Hepatocyte (in vitro differentiated cells): ENCODE data around the gene CRLF1.

Experiments used
- EZH2phosphoT487 ChIP-seq: fragments of 200-600 bp; sonication (generic); IDR thresholded peaks from one replicate; pipeline ENCODE4 v1.6.1; 2018; ENCODE audit warnings: antibody characterized with exemption, mild to moderate bottlenecking, low read depth, moderate library complexity; ENCODE audit not compliant: unreplicated experiment, severe bottlenecking
- TF ChIP-seq, protein P1 (sequence below): fragments of 200-600 bp; sonication (generic); IDR thresholded peaks from 2 replicates; pipeline ENCODE4 v1.5.1; 2016; ENCODE audit warnings: antibody characterized with exemption, mild to moderate bottlenecking; ENCODE audit not compliant: poor library complexity

- TF ChIP-seq, protein P1, sequence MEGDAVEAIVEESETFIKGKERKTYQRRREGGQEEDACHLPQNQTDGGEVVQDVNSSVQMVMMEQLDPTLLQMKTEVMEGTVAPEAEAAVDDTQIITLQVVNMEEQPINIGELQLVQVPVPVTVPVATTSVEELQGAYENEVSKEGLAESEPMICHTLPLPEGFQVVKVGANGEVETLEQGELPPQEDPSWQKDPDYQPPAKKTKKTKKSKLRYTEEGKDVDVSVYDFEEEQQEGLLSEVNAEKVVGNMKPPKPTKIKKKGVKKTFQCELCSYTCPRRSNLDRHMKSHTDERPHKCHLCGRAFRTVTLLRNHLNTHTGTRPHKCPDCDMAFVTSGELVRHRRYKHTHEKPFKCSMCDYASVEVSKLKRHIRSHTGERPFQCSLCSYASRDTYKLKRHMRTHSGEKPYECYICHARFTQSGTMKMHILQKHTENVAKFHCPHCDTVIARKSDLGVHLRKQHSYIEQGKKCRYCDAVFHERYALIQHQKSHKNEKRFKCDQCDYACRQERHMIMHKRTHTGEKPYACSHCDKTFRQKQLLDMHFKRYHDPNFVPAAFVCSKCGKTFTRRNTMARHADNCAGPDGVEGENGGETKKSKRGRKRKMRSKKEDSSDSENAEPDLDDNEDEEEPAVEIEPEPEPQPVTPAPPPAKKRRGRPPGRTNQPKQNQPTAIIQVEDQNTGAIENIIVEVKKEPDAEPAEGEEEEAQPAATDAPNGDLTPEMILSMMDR = no peak
- TF ChIP-seq EZH2phosphoT487 = no peak
Measured at GRCh38 chr19:18601875-18602274, 4.7 kb downstream of the CRLF1 start.
